GM23338 (cell line): ENCODE data around the gene TLR1. TPM values are rescaled to one million over a fixed set of nuclear protein-coding genes. Genes with fewer than 3 reads are reported as not detected.
A peak's percentile ranks its signal among the peaks of the same experiment; 100 is the strongest.

Source experiments
- ATAC-seq: fragments of 200-7000 bp; cut with Tn5 transposase; 3 replicates; pipeline ENCODE4 v1.9.1; 2020
- DNase-seq: peaks from one replicate; pipeline ENCODE4 v3.0.0-alpha.2; 2015; ENCODE audit warnings: low spot score
- H2AFZ ChIP-seq: fragments of 200-600 bp; sonication (generic); 2 replicates; pipeline ENCODE4 v1.8.0; 2016; ENCODE audit warnings: antibody characterized with exemption, mild to moderate bottlenecking, moderate library complexity
- H3F3A ChIP-seq: fragments of 200-600 bp; sonication (generic); replicated peaks from 2 replicates; pipeline ENCODE4 v1.8.0; 2017; ENCODE audit warnings: antibody characterized with exemption, mixed run types, low read depth
- H3K27ac ChIP-seq: fragments of 200-600 bp; sonication (generic); 2 replicates; pipeline ENCODE4 v1.6.1; 2016; ENCODE audit warnings: low read depth
- H3K27me3 ChIP-seq: fragments of 200-600 bp; sonication (generic); 2 replicates; pipeline ENCODE4 v1.8.0; 2016; ENCODE audit warnings: mild to moderate bottlenecking, mixed run types, moderate library complexity; ENCODE audit not compliant: insufficient read depth
- H3K36me3 ChIP-seq: fragments of 200-600 bp; sonication (generic); 2 replicates; pipeline ENCODE4 v1.8.0; 2016; ENCODE audit warnings: mild to moderate bottlenecking; ENCODE audit not compliant: insufficient read depth
- H3K4me1 ChIP-seq: fragments of 200-600 bp; sonication (generic); 2 replicates; pipeline ENCODE4 v1.8.0; 2016; ENCODE audit warnings: mild to moderate bottlenecking, moderate library complexity; ENCODE audit not compliant: insufficient read depth
- H3K4me2 ChIP-seq: fragments of 200-600 bp; sonication (generic); 2 replicates; pipeline ENCODE4 v1.7.1; 2017; ENCODE audit warnings: mixed run types
- H3K4me3 ChIP-seq: fragments of 200-600 bp; sonication (generic); 2 replicates; pipeline ENCODE4 v1.6.1; 2016; ENCODE audit warnings: mixed run types
- H3K79me2 ChIP-seq: fragments of 200-600 bp; sonication (generic); replicated peaks from 2 replicates; pipeline ENCODE4 v1.8.0; 2017; ENCODE audit warnings: mild to moderate bottlenecking; ENCODE audit not compliant: insufficient read depth
- H3K9me2 ChIP-seq: fragments of 200-600 bp; sonication (generic); 2 replicates; pipeline ENCODE4 v1.8.0; 2017; ENCODE audit not compliant: insufficient read depth
- H4K20me1 ChIP-seq: fragments of 200-600 bp; sonication (generic); replicated peaks from 2 replicates; pipeline ENCODE4 v1.8.0; 2017; ENCODE audit warnings: mild to moderate bottlenecking; ENCODE audit not compliant: insufficient read depth
- H3K27ac Mint-ChIP-seq: 2 replicates; pipeline ENCODE4 v1.8.0; 2020; ENCODE audit warnings: inconsistent platforms, mild to moderate bottlenecking, moderate library complexity, mixed read lengths
- H3K27me3 Mint-ChIP-seq: 3 replicates; pipeline ENCODE4 v1.8.0; 2022; ENCODE audit warnings: low read depth, mild to moderate bottlenecking, moderate library complexity, mixed read lengths, inconsistent platforms; ENCODE audit not compliant: insufficient read depth, poor library complexity
- H3K36me3 Mint-ChIP-seq: 3 replicates; pipeline ENCODE4 v1.8.0; 2021; ENCODE audit warnings: low read depth, mild to moderate bottlenecking, inconsistent platforms, moderate library complexity, mixed read lengths
- H3K4me1 Mint-ChIP-seq: 3 replicates; pipeline ENCODE4 v1.8.0; 2020; ENCODE audit warnings: mild to moderate bottlenecking, inconsistent platforms, mixed read lengths
- H3K4me3 Mint-ChIP-seq: 3 replicates; pipeline ENCODE4 v1.8.0; 2021; ENCODE audit warnings: moderate library complexity, mild to moderate bottlenecking, inconsistent platforms, mixed read lengths
- H3K9me3 Mint-ChIP-seq: 3 replicates; pipeline ENCODE4 v1.8.0; 2020; ENCODE audit warnings: moderate library complexity, mild to moderate bottlenecking, inconsistent platforms, mixed read lengths
- EZH2 ChIP-seq: fragments of 200-600 bp; sonication (generic); IDR thresholded peaks from one replicate; pipeline ENCODE4 v1.8.0; 2017; ENCODE audit warnings: antibody characterized with exemption, mild to moderate bottlenecking, low read depth; ENCODE audit not compliant: unreplicated experiment
- EZH2phosphoT487 ChIP-seq: fragments of 200-600 bp; sonication (generic); IDR thresholded peaks from one replicate; pipeline ENCODE4 v1.8.1; 2018; ENCODE audit warnings: antibody characterized with exemption; ENCODE audit not compliant: unreplicated experiment
- JUNB ChIP-seq: IDR thresholded peaks from one replicate; pipeline ENCODE4 v1.6.1; 2016; ENCODE audit warnings: antibody characterized with exemption; ENCODE audit not compliant: unreplicated experiment
- ZNF331 ChIP-seq: fragments of 250-450 bp; sonication (Bioruptor Pico); IDR thresholded peaks from 2 replicates; pipeline ENCODE4 v1.5.0; 2020; ENCODE audit warnings: low read depth, mild to moderate bottlenecking, moderate library complexity
- polyA plus RNA-seq: library from polyadenylated mRNA; unstranded; fragments of >200 nt; fragmentation: Nextera tagmentation; extraction: Ambion mirVana; gene quantifications from 2 replicates; pipeline ENCODE4 v1.2.1, GENCODE V29; 2016
- total RNA-seq: library from RNA; depleted of rRNA; stranded (reverse); fragments of >200 nt; shearing (Covaris generic); gene quantifications from 2 replicates; pipeline ENCODE4 v1.2.3, GENCODE V29; 2014
- TF ChIP-seq, protein P1 (sequence below), 2 experiments: fragments of 200-600 bp in 1 of 2; sonication (generic) in 1 of 2; conservative IDR thresholded peaks; 2 replicates each; pipeline versions ENCODE4 v1.5.1 to v1.6.1; 2016 to 2017; ENCODE audit warnings: antibody characterized with exemption in 2 of 2, low read depth in 2 of 2, mild to moderate bottlenecking in 2 of 2, moderate library complexity in 1 of 2
- TF ChIP-seq, protein P2 (sequence below): IDR thresholded peaks from 2 replicates; pipeline ENCODE4 v1.6.1; 2016; ENCODE audit warnings: antibody characterized with exemption
- TF ChIP-seq, protein P3 (sequence below): fragments of 250-450 bp; sonication (Bioruptor Pico); IDR thresholded peaks from 2 replicates; pipeline ENCODE4 v1.5.0; 2020; ENCODE audit warnings: mild to moderate bottlenecking, moderate library complexity
- TF ChIP-seq, protein P4 (sequence below): IDR thresholded peaks from one replicate; pipeline ENCODE4 v1.6.1; 2018; ENCODE audit warnings: antibody characterized with exemption; ENCODE audit not compliant: unreplicated experiment

The TLR1 gene
- total and polyA plus RNA-seq, 2 experiments from 2014 or later: 0.07 TPM; not detected in 1

- Histone ChIP-seq H3K27ac (peak overlapping the region; percentile 56; the same call in 1 of the 2 replicates), H2AFZ (peak overlapping the region; percentile 94), H3K4me1 (peaks cover 14% of the 10 kb centered on the region), H3K9me2 (no peaks in the 10 kb centered on the region), H3K27me3 (no peaks in the 10 kb centered on the region), H3K4me2 (peak overlapping the region; percentile 53), H3K79me2 (no peaks in the 10 kb centered on the region), H4K20me1 (no peaks in the 10 kb centered on the region), H3F3A (peaks cover 3% of the 10 kb centered on the region; the same call in 1 of the 2 replicates), H3K4me3 (0 out of 2 replicates have a peak overlapping the region, but pooled peaks have one; percentile 9), H3K36me3 (no peaks in the 10 kb centered on the region; the same call in 1 of the 2 replicates)
- DNase-seq (no peak), ATAC-seq (peak; percentile 39)
- Mint-ChIP-seq H3K4me3 (no peak overlapping the region), H3K27ac (no peak overlapping the region), H3K27me3 (no peaks in the 10 kb centered on the region), H3K9me3 (peaks cover 9% of the 10 kb centered on the region), H3K4me1 (peaks cover 7% of the 10 kb centered on the region), H3K36me3 (peaks cover 7% of the 10 kb centered on the region)
- no peak for TF ChIP-seq ZNF331 (CRISPR knock-in tag)
- TF ChIP-seq, protein P1, sequence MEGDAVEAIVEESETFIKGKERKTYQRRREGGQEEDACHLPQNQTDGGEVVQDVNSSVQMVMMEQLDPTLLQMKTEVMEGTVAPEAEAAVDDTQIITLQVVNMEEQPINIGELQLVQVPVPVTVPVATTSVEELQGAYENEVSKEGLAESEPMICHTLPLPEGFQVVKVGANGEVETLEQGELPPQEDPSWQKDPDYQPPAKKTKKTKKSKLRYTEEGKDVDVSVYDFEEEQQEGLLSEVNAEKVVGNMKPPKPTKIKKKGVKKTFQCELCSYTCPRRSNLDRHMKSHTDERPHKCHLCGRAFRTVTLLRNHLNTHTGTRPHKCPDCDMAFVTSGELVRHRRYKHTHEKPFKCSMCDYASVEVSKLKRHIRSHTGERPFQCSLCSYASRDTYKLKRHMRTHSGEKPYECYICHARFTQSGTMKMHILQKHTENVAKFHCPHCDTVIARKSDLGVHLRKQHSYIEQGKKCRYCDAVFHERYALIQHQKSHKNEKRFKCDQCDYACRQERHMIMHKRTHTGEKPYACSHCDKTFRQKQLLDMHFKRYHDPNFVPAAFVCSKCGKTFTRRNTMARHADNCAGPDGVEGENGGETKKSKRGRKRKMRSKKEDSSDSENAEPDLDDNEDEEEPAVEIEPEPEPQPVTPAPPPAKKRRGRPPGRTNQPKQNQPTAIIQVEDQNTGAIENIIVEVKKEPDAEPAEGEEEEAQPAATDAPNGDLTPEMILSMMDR (conservative IDR thresholded peaks at IDR 0.05; ENCODE audit: low read depth in 2 of 2): no peak
- TF ChIP-seq, protein P2, sequence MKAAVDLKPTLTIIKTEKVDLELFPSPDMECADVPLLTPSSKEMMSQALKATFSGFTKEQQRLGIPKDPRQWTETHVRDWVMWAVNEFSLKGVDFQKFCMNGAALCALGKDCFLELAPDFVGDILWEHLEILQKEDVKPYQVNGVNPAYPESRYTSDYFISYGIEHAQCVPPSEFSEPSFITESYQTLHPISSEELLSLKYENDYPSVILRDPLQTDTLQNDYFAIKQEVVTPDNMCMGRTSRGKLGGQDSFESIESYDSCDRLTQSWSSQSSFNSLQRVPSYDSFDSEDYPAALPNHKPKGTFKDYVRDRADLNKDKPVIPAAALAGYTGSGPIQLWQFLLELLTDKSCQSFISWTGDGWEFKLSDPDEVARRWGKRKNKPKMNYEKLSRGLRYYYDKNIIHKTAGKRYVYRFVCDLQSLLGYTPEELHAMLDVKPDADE: no peak
- TF ChIP-seq EZH2phosphoT487: no peak
- TF ChIP-seq, protein P3, sequence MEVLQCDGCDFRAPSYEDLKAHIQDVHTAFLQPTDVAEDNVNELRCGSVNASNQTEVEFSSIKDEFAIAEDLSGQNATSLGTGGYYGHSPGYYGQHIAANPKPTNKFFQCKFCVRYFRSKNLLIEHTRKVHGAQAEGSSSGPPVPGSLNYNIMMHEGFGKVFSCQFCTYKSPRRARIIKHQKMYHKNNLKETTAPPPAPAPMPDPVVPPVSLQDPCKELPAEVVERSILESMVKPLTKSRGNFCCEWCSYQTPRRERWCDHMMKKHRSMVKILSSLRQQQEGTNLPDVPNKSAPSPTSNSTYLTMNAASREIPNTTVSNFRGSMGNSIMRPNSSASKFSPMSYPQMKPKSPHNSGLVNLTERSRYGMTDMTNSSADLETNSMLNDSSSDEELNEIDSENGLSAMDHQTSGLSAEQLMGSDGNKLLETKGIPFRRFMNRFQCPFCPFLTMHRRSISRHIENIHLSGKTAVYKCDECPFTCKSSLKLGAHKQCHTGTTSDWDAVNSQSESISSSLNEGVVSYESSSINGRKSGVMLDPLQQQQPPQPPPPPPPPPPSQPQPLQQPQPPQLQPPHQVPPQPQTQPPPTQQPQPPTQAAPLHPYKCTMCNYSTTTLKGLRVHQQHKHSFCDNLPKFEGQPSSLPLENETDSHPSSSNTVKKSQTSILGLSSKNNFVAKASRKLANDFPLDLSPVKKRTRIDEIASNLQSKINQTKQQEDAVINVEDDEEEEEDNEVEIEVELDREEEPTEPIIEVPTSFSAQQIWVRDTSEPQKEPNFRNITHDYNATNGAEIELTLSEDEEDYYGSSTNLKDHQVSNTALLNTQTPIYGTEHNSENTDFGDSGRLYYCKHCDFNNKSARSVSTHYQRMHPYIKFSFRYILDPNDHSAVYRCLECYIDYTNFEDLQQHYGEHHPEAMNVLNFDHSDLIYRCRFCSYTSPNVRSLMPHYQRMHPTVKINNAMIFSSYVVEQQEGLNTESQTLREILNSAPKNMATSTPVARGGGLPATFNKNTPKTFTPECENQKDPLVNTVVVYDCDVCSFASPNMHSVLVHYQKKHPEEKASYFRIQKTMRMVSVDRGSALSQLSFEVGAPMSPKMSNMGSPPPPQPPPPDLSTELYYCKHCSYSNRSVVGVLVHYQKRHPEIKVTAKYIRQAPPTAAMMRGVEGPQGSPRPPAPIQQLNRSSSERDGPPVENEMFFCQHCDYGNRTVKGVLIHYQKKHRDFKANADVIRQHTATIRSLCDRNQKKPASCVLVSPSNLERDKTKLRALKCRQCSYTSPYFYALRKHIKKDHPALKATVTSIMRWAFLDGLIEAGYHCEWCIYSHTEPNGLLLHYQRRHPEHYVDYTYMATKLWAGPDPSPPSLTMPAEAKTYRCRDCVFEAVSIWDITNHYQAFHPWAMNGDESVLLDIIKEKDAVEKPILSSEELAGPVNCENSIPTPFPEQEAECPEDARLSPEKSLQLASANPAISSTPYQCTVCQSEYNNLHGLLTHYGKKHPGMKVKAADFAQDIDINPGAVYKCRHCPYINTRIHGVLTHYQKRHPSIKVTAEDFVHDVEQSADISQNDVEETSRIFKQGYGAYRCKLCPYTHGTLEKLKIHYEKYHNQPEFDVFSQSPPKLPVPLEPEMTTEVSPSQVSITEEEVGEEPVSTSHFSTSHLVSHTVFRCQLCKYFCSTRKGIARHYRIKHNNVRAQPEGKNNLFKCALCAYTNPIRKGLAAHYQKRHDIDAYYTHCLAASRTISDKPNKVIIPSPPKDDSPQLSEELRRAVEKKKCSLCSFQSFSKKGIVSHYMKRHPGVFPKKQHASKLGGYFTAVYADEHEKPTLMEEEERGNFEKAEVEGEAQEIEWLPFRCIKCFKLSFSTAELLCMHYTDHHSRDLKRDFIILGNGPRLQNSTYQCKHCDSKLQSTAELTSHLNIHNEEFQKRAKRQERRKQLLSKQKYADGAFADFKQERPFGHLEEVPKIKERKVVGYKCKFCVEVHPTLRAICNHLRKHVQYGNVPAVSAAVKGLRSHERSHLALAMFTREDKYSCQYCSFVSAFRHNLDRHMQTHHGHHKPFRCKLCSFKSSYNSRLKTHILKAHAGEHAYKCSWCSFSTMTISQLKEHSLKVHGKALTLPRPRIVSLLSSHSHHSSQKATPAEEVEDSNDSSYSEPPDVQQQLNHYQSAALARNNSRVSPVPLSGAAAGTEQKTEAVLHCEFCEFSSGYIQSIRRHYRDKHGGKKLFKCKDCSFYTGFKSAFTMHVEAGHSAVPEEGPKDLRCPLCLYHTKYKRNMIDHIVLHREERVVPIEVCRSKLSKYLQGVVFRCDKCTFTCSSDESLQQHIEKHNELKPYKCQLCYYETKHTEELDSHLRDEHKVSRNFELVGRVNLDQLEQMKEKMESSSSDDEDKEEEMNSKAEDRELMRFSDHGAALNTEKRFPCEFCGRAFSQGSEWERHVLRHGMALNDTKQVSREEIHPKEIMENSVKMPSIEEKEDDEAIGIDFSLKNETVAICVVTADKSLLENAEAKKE (CRISPR knock-in tag): no peak
- no peak for TF ChIP-seq JUNB
- no peak for TF ChIP-seq EZH2
- TF ChIP-seq, protein P4, sequence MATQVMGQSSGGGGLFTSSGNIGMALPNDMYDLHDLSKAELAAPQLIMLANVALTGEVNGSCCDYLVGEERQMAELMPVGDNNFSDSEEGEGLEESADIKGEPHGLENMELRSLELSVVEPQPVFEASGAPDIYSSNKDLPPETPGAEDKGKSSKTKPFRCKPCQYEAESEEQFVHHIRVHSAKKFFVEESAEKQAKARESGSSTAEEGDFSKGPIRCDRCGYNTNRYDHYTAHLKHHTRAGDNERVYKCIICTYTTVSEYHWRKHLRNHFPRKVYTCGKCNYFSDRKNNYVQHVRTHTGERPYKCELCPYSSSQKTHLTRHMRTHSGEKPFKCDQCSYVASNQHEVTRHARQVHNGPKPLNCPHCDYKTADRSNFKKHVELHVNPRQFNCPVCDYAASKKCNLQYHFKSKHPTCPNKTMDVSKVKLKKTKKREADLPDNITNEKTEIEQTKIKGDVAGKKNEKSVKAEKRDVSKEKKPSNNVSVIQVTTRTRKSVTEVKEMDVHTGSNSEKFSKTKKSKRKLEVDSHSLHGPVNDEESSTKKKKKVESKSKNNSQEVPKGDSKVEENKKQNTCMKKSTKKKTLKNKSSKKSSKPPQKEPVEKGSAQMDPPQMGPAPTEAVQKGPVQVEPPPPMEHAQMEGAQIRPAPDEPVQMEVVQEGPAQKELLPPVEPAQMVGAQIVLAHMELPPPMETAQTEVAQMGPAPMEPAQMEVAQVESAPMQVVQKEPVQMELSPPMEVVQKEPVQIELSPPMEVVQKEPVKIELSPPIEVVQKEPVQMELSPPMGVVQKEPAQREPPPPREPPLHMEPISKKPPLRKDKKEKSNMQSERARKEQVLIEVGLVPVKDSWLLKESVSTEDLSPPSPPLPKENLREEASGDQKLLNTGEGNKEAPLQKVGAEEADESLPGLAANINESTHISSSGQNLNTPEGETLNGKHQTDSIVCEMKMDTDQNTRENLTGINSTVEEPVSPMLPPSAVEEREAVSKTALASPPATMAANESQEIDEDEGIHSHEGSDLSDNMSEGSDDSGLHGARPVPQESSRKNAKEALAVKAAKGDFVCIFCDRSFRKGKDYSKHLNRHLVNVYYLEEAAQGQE: no peak
These were observed 52.1 kb downstream of the TLR1 start for GRCh38 chr4:38752372-38752940.
